RCC 7860 (cell line): ENCODE results near the gene RDX.

Experiments used
- DNase-seq: peaks from one replicate; pipeline ENCODE4 v3.0.0-alpha.2; 2015; ENCODE audit warnings: low spot score
- FAIRE-seq: peaks from 2 replicates; lab custom pipeline; 2012; peaks lifted over from hg19 to GRCh38; lab: Jason Lieb, UNC

Gene RDX

DNA sequence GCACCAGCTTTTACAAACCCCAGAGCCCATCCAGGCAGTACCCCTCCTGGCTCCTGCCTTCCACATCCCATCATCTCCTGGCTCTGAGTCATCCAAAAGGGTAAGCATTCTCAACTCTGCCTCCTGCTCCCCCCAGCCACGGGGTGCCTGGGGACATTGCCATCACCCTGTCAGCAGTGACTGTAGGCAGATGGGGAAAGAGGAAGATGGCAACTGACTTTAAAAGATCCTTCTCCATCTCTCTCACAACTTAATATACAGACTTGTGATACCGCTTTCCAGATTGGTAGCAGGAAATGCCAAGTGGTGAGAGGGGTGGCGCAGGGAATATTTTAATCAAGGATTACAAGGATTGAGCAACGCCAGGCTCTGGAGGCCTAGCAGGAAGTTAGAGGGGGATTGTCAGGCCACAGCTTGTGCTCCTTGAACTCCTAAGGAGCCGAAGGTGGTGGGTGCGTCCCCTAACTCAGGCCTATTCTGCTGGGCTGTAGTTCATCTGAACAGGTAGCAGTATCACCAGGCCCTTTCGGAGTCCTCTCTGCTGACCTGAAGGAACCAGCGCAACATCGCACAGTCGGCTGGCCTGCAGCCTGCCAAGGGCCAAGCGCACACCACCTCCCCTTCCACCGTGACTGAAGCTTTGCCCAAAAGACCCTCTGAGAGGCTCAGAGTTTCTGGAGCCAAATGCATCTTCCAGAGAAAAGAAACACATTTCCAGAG, 119.9 kb downstream of the RDX start:
- DNase-seq (peak; percentile 34), FAIRE-seq (no peak)

DNA sequence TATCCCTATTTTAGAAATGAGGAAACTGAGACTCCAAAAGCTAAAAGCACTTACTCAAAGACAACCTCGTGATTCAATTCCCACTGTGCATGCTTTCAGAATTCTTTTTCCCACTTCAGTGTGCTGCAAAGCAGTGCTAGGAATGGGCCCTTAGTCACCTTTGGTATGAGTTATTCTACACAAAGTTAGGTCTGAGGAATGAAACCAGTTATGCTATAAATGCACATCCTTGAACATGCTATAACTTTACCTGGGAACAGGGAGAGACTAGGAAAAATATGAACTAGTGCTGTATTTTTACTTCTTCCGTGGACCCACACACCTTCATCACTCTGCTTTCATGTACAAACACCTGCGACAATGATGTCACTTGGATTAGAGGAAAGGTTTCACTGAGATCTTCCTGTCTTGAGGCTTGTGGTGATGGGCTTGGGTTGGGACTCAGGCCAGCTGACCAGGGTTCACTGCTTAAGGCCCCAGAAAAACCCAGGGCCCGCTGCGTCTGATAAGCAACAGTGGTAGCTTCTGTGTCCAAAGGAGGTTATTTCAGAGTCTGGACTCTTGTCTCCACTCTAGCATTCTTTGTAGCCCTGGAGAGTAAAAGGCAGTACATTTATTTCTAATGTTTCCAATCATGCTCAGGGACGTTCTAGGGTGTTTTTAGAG, 121.6 kb downstream of the RDX start:
- FAIRE-seq (no peak), DNase-seq (peak; percentile 36)

DNA sequence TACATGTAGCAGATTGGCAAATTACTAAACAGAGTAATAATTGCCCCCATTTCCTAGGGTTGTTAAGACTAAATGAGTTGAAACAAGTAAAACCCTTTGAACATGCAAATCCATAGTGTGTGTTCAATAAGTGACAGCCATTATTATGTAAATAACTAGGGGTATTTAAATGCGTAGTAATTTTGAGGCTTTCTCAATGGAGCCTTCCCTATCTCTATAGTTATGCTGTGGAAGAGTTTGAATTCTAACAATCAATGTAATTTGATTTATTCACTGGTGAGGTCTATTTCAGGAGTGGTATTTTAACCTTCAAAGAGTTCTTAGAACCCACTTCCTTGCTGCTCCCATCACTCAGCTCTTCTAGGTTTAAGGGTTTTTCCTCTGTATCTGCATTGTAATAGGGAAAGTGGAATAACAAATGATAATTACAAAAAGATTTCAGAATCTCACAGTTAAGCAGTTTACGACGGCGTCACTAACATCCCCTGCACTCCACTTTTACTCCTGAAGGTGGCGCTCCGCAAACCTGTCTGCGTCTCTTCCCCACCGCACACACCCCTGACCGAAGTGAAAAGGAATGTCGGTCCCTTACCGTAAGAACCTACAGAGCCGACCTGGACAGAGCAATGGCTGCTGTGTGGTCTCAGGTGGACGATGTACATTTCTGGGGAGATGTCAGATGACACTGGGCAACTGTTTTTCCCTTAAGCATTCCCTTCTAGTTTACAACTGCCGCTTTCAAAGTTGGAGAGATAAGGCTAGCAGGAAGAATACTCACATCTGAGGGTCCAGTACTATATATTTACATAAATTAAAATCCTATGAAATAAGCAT, 122.4 kb downstream of the RDX start:
- no peak for FAIRE-seq
- DNase-seq = peak; percentile 38

DNA sequence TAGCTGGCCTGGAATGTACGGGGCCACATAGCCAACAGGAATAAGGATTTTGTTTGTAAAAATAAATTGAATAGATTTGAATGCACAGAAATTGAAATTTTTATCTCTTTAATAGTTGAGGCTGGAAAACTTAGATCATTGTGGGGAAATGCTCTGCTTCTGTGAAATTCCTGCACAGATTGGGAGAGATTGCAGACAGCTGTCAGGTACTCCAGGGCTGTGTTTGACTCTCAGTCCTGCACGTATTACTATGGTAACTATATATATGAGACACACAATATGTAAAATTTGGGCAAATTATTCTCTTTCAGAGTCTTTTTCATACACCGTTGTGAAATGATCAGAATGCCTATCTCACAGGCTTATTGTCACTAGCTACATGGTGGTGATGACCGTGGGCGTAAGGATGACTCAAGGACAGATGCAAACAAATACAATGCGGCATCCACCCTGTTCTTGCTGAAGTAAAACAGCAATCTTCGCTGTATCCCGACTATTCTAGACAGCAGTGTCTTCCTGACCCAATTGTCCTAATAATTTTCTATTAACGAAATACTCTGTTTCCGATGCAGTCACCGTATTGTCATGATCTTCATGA, 123.8 kb downstream of the RDX start:
- no peak for DNase-seq
- no peak for FAIRE-seq

DNA sequence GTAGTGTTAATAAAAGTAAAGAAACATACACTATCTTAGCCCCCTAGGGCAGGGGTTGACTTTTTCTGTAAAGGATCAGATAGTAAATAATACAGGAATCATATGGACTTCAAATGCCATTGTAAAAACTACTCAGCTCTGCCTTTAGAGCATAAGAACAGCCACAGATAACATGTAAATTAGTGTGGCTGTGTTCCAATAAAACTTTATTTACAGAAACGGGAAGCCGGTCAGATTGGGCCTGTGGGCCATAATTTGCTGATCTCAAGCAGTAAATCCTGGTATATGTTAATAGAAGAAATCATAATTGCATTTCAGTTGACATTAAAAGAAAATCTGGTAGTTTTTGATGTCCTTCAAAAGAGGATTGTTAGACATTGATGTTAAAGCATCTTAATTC, 126.7 kb downstream of the RDX start:
- DNase-seq (no peak), FAIRE-seq (no peak)

DNA sequence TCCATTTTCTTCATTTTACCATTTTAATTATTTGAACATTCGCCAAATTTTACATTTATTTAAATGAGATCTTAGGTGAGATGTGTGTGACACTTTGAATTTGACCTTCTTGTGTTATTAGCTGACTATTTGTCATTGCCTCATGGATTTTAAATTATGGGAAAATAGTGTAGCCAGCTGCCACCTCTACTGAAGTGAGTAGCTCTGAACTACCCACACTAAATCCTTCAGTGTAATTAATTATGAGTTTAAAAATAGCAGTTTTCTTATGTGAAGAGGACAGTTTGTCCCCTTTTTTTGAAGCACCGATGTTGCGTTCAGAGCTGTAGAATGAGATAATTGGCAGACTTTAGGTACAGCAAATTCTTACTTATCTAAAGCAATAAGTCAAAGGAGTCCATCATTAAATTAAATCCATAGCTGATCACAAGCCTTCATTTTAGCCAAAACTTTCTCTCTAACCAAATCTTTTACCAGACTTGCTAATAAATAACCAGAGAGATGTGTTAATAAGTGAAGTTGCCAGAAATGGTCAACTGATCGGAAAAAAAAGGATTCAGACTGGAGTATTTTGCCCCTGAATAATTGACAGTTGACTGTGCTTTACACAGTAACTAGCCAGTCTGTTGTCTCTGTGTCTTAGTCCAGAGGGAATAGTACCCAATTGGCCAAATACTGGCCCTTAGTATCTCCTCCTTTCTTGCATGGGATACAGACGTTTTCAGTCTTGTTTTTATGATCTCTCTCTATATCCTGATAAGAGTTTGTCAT, 128.2 kb downstream of the RDX start:
- no peak for DNase-seq

DNA sequence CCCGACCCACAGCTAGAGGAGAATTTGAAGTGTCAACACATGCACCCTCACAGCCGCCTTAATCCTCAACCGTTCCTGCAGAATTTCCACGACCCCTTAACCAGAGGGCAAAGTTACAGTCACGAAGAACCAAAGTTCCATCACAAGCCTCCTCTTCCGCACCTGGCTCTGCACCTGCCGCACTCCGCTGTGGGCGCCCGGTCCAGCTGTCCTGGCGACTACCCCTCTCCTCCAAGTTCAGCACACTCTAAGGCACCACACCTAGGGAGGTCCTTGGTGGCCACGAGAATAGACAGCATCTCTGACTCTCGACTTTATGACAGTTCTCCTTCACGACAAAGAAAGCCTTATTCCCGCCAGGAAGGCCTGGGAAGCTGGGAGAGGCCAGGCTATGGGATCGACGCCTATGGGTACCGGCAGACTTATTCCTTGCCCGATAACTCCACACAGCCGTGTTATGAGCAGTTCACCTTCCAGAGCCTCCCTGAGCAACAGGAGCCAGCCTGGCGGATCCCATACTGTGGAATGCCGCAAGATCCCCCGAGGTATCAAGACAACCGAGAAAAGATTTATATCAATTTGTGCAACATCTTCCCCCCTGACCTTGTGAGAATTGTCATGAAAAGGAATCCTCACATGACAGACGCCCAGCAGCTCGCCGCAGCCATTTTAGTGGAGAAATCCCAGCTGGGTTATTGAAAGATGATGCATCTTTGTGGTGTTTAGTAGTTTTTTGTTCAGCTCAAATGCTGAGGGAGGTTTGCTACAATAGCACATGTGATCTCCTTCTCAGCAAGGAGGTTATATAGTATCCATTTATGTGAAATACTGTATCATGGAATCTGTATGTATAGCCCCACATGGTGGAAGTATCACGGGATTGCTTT, 131.1 kb downstream of the RDX start:
- no peak for FAIRE-seq
- DNase-seq = no peak

More for the DNA sequence above, 128.2 kb downstream of the RDX start:
- FAIRE-seq = peak; percentile 45

DNA sequence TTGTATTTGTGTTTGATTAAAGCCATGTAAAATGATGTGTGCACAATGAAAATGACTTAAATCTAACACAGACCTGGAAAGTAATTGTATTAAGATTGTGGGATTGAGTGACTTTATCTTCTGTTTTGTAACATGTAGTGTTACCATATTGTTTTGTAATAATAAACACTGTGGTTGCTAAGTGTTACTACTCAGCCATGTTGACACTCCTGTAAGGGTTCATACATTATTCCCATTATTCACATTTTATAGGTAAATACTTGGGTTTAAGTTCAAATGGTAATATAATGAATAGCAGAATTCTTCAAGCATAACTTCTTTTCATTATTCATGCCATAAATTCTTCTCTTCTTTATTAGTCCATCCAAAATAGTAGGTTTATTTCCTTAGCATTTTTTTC, 134.2 kb downstream of the RDX start:
- DNase-seq = no peak
- FAIRE-seq = no peak

DNA sequence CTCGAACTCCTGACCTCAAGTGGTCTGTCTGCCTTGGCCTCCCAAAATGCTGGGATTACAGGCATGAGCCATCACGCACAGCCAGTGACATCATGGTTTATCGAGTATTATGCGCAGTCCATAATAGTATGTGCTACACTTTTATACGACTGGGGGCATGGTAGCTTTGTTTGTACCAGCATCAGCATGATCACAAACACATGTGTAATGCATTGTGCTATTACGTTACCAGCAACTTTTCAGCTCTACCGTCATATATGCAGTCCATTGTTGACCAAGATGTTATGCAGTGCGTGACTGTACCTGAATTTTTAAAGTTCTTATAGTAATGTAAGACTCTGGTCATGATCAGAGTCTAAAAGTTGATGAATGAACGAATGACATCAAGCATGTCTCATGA, 135.4 kb downstream of the RDX start:
- DNase-seq (no peak), FAIRE-seq (no peak)

DNA sequence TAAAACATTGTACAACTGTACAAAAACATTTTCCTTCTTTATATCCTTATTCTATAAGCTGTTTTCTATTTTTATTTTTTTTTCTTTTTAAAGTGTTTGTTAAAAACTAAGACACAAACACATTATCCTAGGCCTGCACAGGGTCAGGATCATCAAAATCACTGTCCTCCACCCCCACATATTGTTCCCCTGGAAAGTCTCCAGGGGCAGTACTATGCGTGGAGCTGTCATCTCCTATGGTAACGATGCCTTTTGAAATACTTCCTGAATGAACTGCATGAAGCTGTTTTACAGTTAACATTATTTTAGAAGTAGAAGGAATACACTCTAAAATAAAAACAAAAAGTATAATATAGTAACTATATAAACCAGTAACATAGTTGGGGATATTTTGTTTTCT, 136.0 kb downstream of the RDX start:
- FAIRE-seq (no peak), DNase-seq (no peak)

DNA sequence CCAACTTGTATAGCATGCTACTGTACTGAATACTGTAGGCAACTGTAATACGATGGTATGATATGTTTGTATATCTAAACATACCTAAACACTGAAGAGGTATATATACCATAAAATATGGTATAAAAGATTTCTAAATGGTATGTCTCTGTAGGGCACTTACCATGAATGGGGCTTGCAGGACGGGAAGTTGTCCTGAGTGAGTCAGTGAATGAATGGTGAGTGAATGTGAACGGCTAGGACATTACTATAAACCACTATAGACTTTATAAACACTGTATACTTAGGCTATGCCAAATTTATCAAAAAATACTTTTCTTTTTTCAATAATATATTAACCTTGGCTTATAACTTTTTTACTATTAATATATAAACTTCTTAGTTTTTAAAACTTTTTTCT, 136.4 kb downstream of the RDX start:
- FAIRE-seq = peak; percentile 83
- peak; percentile 38 for DNase-seq

DNA sequence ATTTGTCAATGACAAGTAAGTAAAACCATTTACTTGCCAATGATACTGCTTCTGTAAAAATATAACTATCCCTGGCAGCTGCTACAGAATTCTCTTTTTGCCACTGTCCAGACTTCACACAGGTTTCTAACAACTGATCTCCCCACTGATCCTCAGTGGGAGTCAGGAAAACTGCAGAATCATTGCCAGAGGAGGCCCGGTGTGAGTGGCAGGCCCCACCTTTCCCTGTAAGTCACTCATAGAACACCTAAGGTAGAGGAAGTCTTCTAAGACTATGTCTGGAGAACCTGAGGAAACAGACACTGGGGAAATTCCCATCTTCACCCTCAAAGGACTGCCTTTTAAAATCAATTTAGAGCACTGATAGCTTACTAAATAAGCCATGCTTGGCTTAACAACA, 136.9 kb downstream of the RDX start:
- peak; percentile 58 for DNase-seq
- FAIRE-seq = peak; percentile 55

DNA sequence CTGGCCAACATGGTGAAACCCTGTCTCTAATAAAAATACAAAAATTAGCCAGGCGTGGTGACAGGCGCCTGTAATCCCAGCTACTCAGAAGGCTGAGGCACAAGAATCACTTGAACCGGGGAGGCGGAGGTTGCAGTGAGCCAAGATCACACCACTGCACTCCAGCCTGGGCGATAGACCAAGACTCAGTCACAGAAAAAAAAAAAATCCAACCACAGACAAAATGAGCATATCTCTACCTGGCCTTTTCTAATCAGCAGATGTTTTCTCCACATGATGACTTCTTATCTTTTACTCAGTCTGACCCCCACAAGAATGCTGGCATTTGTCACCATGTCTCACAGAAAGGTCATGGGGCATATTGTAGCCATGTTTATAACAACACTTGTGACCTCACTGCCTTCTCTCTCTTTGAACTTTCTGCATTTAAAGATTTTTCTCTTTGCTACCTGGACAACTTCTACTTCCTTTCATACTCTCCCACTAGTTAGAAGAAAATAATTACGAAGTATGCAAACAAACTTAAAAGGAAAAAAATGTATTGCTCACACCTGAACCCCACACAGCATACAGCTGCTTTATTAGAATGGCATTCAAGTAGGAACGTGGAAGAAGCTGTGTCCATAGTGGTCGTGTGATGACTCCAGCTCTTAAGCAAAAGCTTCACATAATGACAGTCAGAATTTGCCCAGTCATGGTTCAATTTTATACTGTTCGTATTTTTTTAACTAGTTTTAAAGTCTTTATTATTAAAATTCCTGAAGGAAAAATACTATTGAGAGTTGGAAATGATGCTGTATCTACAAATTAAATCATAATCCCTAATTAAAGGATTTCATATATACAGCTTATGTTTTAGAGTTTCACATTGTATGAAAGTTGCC, 137.9 kb downstream of the RDX start:
- DNase-seq = peak; percentile 86
- FAIRE-seq = peak; percentile 88

DNA sequence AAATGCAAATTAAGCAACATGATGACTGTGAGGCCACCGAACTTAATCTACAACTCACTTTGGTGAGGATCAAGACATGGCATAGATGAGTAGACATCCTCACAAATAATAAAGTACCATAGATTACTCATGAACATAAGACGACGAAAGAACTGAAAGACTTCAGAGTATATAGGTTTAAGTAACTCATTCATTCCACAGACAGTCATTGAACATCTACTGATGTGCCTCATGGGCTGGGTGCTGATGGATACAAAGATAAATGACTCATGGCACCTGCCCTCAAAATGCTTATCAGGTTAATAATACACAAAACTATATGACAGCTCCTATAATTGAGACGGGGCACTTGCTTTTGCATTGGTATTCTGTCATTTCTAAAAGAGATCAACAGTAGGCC, 139.9 kb downstream of the RDX start:
- DNase-seq (peak; percentile 56), FAIRE-seq (peak; percentile 34)

DNA sequence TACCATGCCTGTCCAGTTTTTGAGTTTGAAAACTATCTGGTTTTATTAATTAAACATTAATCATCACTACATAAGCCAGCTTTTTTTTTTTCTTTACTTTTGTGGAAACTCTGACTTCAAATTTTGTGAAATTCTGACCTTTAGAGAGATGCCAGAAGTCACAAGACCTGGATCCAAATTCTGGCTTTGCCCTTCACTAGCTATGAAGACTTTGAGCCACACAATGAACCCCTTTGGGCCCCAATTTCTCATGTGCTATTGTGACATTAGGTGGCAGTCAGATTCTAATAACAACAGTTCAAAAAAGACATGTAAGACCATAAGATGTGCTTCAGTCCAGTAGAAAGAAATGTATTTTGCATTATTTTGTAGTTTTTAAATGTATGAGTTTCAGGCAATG, 142.9 kb downstream of the RDX start:
- DNase-seq (no peak), FAIRE-seq (no peak)

DNA sequence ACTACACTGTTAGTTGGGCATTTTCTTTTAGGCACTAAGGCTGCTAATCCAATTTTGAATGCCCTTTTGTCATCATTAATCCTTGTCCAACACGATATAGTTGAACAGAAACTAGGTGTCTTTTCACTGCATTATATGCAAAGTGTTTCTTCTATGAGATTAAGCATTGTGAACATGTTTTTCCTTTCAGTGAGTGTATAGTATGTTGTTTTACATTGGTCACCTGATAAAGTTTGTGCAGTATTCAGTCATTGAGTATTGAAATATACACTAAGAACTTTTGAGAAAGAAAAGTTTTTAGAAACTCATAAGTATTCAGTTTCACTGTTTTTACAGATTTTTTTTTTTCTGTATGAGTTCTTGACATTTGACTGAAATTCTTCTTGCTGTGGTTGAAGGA, 144.2 kb downstream of the RDX start:
- FAIRE-seq = no peak
- DNase-seq = no peak

DNA sequence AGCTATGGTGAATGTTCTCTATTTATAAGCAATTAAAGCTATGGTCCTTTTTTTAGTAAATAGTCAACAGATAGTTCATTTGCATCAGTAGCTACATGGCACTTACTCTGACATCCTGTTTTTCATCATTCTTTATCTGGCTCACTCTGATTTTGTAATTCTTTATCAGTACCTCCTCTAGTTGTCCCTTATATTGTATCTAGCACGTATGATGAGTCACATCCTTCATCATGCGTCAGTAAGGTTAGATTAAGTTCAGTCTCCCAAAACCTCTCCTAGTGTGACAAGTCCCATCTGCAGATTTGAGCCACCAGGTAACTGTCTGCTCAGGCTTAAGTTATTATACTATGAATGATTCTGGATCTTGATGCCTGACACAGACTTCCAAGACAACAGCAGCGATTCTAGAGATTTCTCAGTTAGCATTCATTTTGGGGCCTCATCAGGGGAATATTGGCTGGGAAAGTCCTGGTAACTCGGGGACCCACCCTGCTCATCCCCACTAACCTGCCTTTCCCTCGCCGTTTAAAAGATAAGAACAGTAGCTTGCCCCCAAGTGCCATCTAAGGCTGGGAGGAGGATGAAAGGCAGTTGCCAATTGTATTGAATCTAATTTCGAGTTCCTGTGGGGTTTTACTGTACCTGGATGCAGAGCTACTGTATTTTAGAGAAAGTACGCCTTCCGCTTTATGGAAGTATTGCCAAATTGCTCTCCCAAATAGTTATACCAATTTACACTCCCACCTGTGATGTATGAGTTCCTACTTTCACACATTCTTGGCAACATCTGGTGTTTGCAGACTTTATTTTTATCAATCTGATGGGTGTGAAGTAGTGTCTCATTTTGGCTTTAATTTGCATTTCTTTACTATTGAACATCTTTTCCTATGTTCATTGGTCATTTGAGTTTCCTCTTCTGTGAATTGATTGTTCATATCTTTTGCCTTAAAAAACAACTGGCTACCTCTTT, 147.4 kb downstream of the RDX start:
- DNase-seq = peak; percentile 93
- FAIRE-seq = no peak
